ENCODE measurements around the gene LILRA1. TPM values are rescaled to one million over a fixed set of nuclear protein-coding genes. Genes with fewer than 3 reads are reported as not detected.
"Not testable (repeated sequence)": the region's sequence is repeated elsewhere in the genome, so short reads cannot be mapped to it uniquely, and the experiment has no call there.

The LILRA1 gene
- total RNA-seq, 2 experiments from 2014 or later: not detected

GRCh38 chr19:54595680-54596436, 2.4 kb downstream of the LILRA1 start:
- not testable (repeated sequence) for H3K9me3 Mint-ChIP-seq; H3K4me1 Mint-ChIP-seq; H3K4me3 Mint-ChIP-seq; DNase-seq; ATAC-seq (ENCODE audit: low read depth); H3K36me3 Mint-ChIP-seq; H3K27ac Mint-ChIP-seq
- POLR2A ChIA-PET: interaction anchor here (0.7 kb wide), 1 partner anchor 446 kb away, joined by 4 read pairs; no protein-coding TSS in a partner anchor
- H3K27me3 Mint-ChIP-seq: peaks cover 15% of the 10 kb centered on the region

DNA sequence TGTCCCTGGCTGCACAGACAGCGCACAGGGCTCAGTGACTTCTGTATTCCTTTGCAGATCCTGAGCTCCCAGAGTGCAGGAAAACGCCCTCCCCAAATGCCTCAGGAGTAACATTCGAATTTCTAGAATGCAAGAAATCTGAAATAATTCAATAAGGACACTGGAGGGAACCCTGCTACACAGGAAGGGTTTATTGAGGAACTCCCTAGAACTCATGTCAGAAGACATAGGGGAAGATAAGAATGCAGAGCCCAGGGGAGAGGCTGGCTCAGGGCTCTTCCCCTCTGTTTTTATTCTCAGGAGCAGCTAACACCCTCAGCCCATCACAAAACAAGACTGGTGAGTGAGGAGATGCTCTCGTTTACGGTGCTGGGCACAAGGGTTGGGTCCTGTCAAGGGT, 6.8 kb downstream of the LILRA1 start:
- POLR2A ChIA-PET: no interaction called here
- DNase-seq (no peak), ATAC-seq (ENCODE audit: low read depth) (no peak)
- Mint-ChIP-seq H3K4me3 (no peak overlapping the region), H3K4me1 (no peaks in the 10 kb centered on the region), H3K27ac (no peak overlapping the region), H3K36me3 (no peaks in the 10 kb centered on the region), H3K9me3 (no peaks in the 10 kb centered on the region), H3K27me3 (peaks cover 11% of the 10 kb centered on the region)

- H3K27ac Mint-ChIP-seq: no peak overlapping the region
- H3K9me3 Mint-ChIP-seq: peaks cover 4% of the 10 kb centered on the region
- POLR2A ChIA-PET: no interaction called here
- no peak for DNase-seq
- no peak overlapping the region for H3K4me3 Mint-ChIP-seq
- H3K36me3 Mint-ChIP-seq: no peaks in the 10 kb centered on the region
- H3K4me1 Mint-ChIP-seq: no peaks in the 10 kb centered on the region
- ATAC-seq (ENCODE audit: low read depth): no peak
- peaks cover 1% of the 10 kb centered on the region for H3K27me3 Mint-ChIP-seq
Observed at GRCh38 chr19:54606230-54606629, 12.8 kb downstream of the LILRA1 start.

- DNase-seq (no peak), ATAC-seq (ENCODE audit: low read depth) (no peak)
- Mint-ChIP-seq H3K4me1 (no peaks in the 10 kb centered on the region), H3K4me3 (no peak overlapping the region), H3K27me3 (no peaks in the 10 kb centered on the region), H3K27ac (no peak overlapping the region), H3K36me3 (no peaks in the 10 kb centered on the region), H3K9me3 (peaks cover 6% of the 10 kb centered on the region)
- POLR2A ChIA-PET: no interaction called here
Observed at GRCh38 chr19:54606891-54607784, 13.7 kb downstream of the LILRA1 start.

GRCh38 chr19:54607785-54608150, 14.3 kb downstream of the LILRA1 start:
- Mint-ChIP-seq H3K9me3 (peaks cover 6% of the 10 kb centered on the region), H3K27ac (no peak overlapping the region), H3K4me3 (no peak overlapping the region), H3K27me3 (no peaks in the 10 kb centered on the region), H3K36me3 (no peaks in the 10 kb centered on the region), H3K4me1 (no peaks in the 10 kb centered on the region)
- no peak for ATAC-seq (ENCODE audit: low read depth)
- POLR2A ChIA-PET: no interaction called here
- no peak for DNase-seq

DNA sequence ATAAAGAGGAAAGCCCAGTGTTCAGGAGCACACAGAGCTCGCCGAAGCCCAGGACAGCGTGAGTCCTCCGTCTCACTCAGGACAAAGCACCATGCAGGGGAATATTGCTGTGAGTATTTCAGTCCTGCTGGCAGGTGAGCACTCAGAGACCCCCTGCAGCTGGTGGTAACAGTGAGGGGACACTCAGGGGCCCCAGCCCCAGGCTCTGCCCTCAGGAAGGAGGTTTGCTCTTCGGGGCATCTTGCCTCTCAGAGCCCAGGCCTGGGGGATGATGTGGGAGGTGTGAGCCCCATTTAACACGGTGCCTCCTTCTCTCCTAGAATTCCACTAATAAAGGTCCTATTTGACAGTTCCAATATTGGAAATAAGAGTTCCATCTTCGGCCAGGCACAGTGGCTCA, 14.8 kb downstream of the LILRA1 start:
- no peak for DNase-seq
- H3K27me3 Mint-ChIP-seq: no peaks in the 10 kb centered on the region
- H3K36me3 Mint-ChIP-seq: no peaks in the 10 kb centered on the region
- no peak overlapping the region for H3K4me3 Mint-ChIP-seq
- ATAC-seq (ENCODE audit: low read depth): no peak
- peaks cover 6% of the 10 kb centered on the region for H3K9me3 Mint-ChIP-seq
- H3K4me1 Mint-ChIP-seq: no peaks in the 10 kb centered on the region
- POLR2A ChIA-PET: no interaction called here
- no peak overlapping the region for H3K27ac Mint-ChIP-seq

GRCh38 chr19:54608792-54609191, 15.4 kb downstream of the LILRA1 start:
- no peaks in the 10 kb centered on the region for H3K4me1 Mint-ChIP-seq
- H3K27ac Mint-ChIP-seq: no peak overlapping the region
- ATAC-seq (ENCODE audit: low read depth) (no peak), DNase-seq (no peak)
- H3K9me3 Mint-ChIP-seq: peaks cover 8% of the 10 kb centered on the region
- H3K27me3 Mint-ChIP-seq: no peaks in the 10 kb centered on the region
- H3K36me3 Mint-ChIP-seq: no peaks in the 10 kb centered on the region
- POLR2A ChIA-PET: no interaction called here
- no peak overlapping the region for H3K4me3 Mint-ChIP-seq

DNA sequence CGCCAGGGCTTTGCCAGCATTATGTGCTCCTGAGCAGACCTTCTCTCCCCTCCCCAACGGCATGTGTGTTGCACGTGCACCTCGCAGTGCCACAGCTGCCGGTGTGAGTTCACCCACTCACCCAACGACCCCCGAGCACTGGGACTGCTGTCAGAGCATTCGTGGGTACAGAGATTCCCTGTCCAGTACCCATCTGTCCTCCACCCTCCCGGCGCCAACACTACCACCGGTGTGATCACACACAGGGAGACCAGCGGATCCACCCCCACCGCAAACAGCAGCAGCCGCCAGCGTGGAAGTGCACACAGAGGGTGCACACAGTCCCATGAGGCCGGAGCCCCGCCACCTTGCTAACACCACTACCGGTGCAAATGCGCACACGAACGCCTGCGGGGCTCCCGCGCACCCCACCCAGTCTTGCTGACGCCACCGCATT, 15.9 kb downstream of the LILRA1 start:
- DNase-seq: no peak
- H3K9me3 Mint-ChIP-seq: peaks cover 11% of the 10 kb centered on the region
- no peaks in the 10 kb centered on the region for H3K36me3 Mint-ChIP-seq
- H3K27ac Mint-ChIP-seq: no peak overlapping the region
- H3K4me1 Mint-ChIP-seq: no peaks in the 10 kb centered on the region
- peaks cover 3% of the 10 kb centered on the region for H3K27me3 Mint-ChIP-seq
- no peak overlapping the region for H3K4me3 Mint-ChIP-seq
- ATAC-seq (ENCODE audit: low read depth): no peak
- POLR2A ChIA-PET: no interaction called here

DNA sequence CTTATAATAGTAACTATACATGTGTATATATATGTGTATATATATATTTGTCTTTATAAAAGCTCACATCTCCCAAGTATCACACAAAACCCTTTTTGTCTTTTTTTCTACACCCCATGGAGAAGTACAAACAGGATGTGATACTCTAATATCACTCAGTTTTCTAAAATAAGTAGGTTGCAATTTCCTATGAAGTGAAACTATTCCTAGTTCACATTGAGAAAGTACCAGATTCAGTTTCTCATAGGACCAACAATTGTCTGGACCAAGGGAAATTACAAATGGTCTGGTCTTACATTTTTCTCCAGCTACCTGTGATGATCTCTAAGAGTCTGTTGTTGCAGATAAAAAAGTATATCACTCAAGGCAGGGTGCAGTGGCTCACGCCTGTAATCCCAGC, 19.0 kb downstream of the LILRA1 start:
- Mint-ChIP-seq H3K36me3 (no peaks in the 10 kb centered on the region), H3K4me1 (peaks cover 3% of the 10 kb centered on the region), H3K27me3 (peaks cover 17% of the 10 kb centered on the region), H3K9me3 (peaks cover 11% of the 10 kb centered on the region), H3K4me3 (no peak overlapping the region), H3K27ac (no peak overlapping the region)
- DNase-seq: no peak
- ATAC-seq (ENCODE audit: low read depth): no peak
- POLR2A ChIA-PET: no interaction called here

DNA sequence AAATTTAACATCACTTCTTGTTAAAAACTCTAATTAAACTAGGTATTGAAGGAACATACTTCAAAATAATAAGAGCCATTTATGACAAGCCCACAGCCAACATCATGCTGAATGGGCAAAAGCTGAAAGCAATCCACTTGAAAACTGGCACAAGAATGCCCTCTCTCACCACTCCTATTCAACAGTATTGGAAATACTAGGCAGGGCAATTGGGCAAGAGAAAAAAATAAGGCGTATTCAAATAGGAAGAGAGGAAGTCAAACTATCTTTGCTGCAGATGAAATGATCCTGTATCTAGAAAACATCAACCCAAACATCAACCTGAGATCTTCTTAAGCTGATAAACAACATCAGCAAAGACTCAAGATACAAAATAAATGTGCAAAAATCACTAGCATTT, 21.3 kb downstream of the LILRA1 start:
- H3K27ac Mint-ChIP-seq: no peak overlapping the region

DNA sequence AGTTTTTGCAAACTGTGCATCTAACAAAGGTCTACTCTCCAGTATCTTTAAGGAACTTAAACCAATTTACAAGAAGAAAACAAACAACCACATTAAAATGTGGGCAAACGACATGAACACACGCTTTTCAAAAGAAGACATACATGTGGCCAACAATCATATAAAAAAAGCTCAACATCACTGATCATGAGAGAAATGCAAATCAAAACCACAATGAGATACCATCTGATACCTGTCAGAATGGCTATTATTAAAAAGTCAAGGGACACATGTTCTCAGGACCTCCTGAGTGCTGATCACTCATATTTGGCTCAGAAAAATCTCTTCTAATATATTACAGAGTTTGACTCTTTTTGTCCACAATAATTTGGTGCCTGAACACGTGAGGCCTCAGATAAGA, 22.6 kb downstream of the LILRA1 start:
- Mint-ChIP-seq H3K27me3 (peaks cover 26% of the 10 kb centered on the region), H3K27ac (no peak overlapping the region), H3K4me3 (no peak overlapping the region), H3K4me1 (peaks cover 3% of the 10 kb centered on the region), H3K36me3 (no peaks in the 10 kb centered on the region), H3K9me3 (peaks cover 7% of the 10 kb centered on the region)
- ATAC-seq (ENCODE audit: low read depth) (no peak), DNase-seq (no peak)
- POLR2A ChIA-PET: no interaction called here

More for the DNA sequence above, 21.3 kb downstream of the LILRA1 start:
- POLR2A ChIA-PET: no interaction called here
- Mint-ChIP-seq H3K4me1 (peaks cover 3% of the 10 kb centered on the region), H3K36me3 (no peaks in the 10 kb centered on the region), H3K4me3 (no peak overlapping the region), H3K9me3 (peaks cover 9% of the 10 kb centered on the region), H3K27me3 (peaks cover 21% of the 10 kb centered on the region)
- no peak for DNase-seq
- ATAC-seq (ENCODE audit: low read depth): no peak

DNA sequence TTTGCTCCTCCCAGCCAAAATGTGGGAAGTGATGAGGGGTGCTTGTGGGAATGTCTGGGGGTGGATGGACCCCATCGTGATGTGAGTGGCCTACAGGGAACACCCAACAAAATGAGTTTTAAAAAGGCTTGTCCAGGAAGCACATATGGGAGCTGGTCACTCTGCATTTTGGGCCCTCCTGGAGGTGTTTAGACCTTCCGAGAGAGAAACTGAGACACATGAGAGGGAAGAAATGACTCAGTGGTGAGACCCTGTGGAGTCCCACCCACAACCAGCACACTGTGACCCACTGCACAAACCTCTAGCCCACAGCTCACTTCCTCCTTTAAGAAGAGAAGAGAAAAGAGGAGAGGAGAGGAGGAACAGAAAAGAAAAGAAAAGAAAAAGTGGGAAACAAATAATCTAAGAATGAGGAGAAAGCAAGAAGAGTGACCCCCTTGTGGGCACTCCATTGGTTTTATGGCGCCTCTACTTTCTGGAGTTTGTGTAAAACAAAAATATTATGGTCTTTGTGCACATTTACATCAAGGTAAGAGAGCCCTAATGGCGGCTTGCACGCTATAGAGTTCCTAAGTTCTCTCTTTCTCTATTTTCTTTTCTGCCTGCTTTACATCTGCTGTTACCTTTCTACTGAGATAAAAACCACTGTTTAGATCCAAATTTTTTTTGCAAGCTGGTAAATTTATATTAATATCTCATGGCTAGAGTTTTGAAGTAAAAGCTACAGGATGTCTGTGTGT, 23.6 kb downstream of the LILRA1 start:
- no peak for ATAC-seq (ENCODE audit: low read depth)

GRCh38 chr19:54620464-54620863, 27.0 kb downstream of the LILRA1 start:
- H3K4me3 Mint-ChIP-seq: no peak overlapping the region
- H3K27me3 Mint-ChIP-seq: peaks cover 40% of the 10 kb centered on the region
- POLR2A ChIA-PET: no interaction called here
- no peaks in the 10 kb centered on the region for H3K9me3 Mint-ChIP-seq
- no peak overlapping the region for H3K27ac Mint-ChIP-seq
- no peak for DNase-seq
- ATAC-seq (ENCODE audit: low read depth): no peak
- H3K4me1 Mint-ChIP-seq: peaks cover 3% of the 10 kb centered on the region
- no peaks in the 10 kb centered on the region for H3K36me3 Mint-ChIP-seq

More for the DNA sequence above, 23.6 kb downstream of the LILRA1 start:
- no peak for DNase-seq
- POLR2A ChIA-PET: no interaction called here
- Mint-ChIP-seq H3K27ac (no peak overlapping the region), H3K4me1 (peaks cover 3% of the 10 kb centered on the region), H3K9me3 (peaks cover 5% of the 10 kb centered on the region), H3K4me3 (no peak overlapping the region), H3K36me3 (no peaks in the 10 kb centered on the region), H3K27me3 (peaks cover 36% of the 10 kb centered on the region)
